Nephron (organoid): ENCODE measurements around the gene CSMD2.

ENCODE experiments used
- H3K27ac Mint-ChIP-seq, 3 experiments: 2 replicates each; pipeline ENCODE4 v1.8.0; 2020; ENCODE audit warnings: mixed read lengths in 3 of 3, mild to moderate bottlenecking in 2 of 3, moderate library complexity in 1 of 3
- H3K27me3 Mint-ChIP-seq: 2 replicates; pipeline ENCODE4 v1.8.0; 2021; ENCODE audit warnings: low read depth, mild to moderate bottlenecking, moderate library complexity, mixed read lengths
- H3K36me3 Mint-ChIP-seq: 2 replicates; pipeline ENCODE4 v1.8.0; 2020; ENCODE audit warnings: low read depth, mixed read lengths
- H3K4me1 Mint-ChIP-seq: 2 replicates; pipeline ENCODE4 v1.8.0; 2020; ENCODE audit warnings: mixed read lengths
- H3K4me3 Mint-ChIP-seq, 3 experiments: 2 replicates each; pipeline ENCODE4 v1.8.0; 2020; ENCODE audit warnings: mild to moderate bottlenecking in 3 of 3, mixed read lengths in 3 of 3, moderate library complexity in 2 of 3
- H3K9me3 Mint-ChIP-seq: 2 replicates; pipeline ENCODE4 v1.8.0; 2020; ENCODE audit warnings: mixed read lengths
- TF ChIP-seq, protein P1 (sequence below), 3 experiments: fragments of 200-600 bp; sonication (generic); IDR thresholded peaks; one replicate each; pipeline ENCODE4 v1.5.0; 2021; ENCODE audit warnings: antibody characterized with exemption in 3 of 3; ENCODE audit not compliant: unreplicated experiment in 3 of 3

Gene CSMD2

DNA sequence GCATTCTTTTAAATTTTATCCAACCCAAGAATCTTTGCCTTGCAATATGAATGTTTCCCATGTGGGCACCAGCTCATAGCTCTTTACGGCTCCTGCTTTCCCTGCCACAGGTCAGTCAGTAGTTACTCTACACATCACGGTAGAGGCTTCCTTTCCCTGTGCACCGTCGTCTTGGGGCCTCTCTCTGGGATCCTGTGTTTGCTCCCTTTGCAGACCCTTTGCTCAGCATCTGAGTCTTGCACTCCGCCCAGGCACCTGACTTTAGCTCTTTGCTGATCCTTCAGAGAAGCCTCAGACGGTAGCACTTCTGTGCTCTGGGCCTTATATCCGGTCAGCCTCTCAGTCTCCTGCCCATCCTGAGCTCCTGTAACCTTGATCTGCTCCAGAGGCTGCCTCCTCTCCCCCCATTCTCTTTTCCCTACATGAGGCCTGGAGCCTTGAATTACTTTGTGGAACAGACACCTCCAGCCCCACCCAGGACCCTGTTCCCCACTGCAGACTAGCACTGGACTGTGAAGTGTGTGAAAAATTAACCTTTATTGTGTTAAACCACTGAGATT lies 484.7 kb downstream of the CSMD2 start:
- Mint-ChIP-seq H3K36me3 (no peaks in the 10 kb centered on the region), H3K4me1 (peaks cover 12% of the 10 kb centered on the region), H3K27me3 (peaks cover 11% of the 10 kb centered on the region), H3K9me3 (peaks cover 9% of the 10 kb centered on the region), H3K4me3 (no peak overlapping the region), H3K27ac (no peak overlapping the region)
- TF ChIP-seq, protein P1, sequence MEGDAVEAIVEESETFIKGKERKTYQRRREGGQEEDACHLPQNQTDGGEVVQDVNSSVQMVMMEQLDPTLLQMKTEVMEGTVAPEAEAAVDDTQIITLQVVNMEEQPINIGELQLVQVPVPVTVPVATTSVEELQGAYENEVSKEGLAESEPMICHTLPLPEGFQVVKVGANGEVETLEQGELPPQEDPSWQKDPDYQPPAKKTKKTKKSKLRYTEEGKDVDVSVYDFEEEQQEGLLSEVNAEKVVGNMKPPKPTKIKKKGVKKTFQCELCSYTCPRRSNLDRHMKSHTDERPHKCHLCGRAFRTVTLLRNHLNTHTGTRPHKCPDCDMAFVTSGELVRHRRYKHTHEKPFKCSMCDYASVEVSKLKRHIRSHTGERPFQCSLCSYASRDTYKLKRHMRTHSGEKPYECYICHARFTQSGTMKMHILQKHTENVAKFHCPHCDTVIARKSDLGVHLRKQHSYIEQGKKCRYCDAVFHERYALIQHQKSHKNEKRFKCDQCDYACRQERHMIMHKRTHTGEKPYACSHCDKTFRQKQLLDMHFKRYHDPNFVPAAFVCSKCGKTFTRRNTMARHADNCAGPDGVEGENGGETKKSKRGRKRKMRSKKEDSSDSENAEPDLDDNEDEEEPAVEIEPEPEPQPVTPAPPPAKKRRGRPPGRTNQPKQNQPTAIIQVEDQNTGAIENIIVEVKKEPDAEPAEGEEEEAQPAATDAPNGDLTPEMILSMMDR (IDR thresholded peaks at IDR 0.05; ENCODE audit: unreplicated experiment in 3 of 3) = no peak

DNA sequence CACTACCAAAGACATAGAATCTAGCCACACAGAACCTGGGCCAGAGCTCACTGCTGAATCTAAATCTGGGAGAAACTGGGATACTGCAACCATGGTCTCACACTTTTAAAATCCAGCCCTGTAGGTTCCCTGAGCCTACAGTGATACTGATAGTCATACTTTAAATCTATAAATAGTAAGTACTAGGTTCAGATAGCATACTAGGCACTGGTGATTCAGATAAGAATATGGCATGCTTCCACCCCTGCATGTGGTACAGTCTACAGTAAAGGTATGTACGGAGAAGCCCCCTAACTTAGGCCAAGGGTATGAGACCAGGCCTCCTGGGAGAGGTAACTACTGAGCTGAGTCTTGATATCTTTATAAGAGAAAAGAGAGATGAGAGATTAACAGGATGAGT lies 494.5 kb downstream of the CSMD2 start:
- no peaks in the 10 kb centered on the region for H3K36me3 Mint-ChIP-seq
- no peak overlapping the region for H3K4me3 Mint-ChIP-seq
- no peaks in the 10 kb centered on the region for H3K4me1 Mint-ChIP-seq
- peaks cover 26% of the 10 kb centered on the region for H3K9me3 Mint-ChIP-seq
- TF ChIP-seq, protein P1 (IDR thresholded peaks at IDR 0.05; ENCODE audit: unreplicated experiment in 3 of 3) = no peak
- H3K27ac Mint-ChIP-seq = no peak overlapping the region
- peaks cover 14% of the 10 kb centered on the region for H3K27me3 Mint-ChIP-seq

DNA sequence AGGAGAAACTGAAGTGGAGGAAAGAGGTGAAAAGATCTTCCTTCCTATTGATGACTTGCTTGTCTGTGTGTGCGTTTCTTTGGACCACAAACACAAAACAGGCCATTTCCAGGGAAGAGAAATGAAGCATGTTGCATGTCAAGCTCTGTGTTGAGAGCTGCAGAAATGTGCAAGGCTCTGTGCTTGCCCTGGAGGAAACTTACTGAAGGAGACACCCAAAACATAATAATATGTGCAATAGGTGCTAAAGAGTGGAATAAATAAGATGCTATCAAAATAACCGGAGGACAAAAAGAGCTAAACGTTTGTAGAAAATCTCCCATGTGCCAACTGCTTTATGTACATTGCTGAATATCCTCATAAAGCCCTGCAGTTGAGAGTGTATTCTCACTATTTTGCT lies 496.3 kb downstream of the CSMD2 start:
- Mint-ChIP-seq H3K4me3 (no peak overlapping the region), H3K36me3 (no peaks in the 10 kb centered on the region), H3K27me3 (peaks cover 14% of the 10 kb centered on the region), H3K27ac (no peak overlapping the region), H3K4me1 (no peaks in the 10 kb centered on the region), H3K9me3 (peaks cover 17% of the 10 kb centered on the region)
- TF ChIP-seq, protein P1 (IDR thresholded peaks at IDR 0.05; ENCODE audit: unreplicated experiment in 3 of 3) = no peak

- Mint-ChIP-seq H3K9me3 (peaks cover 11% of the 10 kb centered on the region), H3K27me3 (peaks cover 9% of the 10 kb centered on the region), H3K36me3 (no peaks in the 10 kb centered on the region), H3K4me1 (no peaks in the 10 kb centered on the region), H3K4me3 (no peak overlapping the region), H3K27ac (no peak overlapping the region)
- TF ChIP-seq, protein P1 (IDR thresholded peaks at IDR 0.05; ENCODE audit: unreplicated experiment in 3 of 3) = no peak
These were observed 497.4 kb downstream of the CSMD2 start for GRCh38 chr1:33667386-33668282.

GRCh38 chr1:33666616-33667015 lies 498.4 kb downstream of the CSMD2 start:
- H3K9me3 Mint-ChIP-seq = peaks cover 11% of the 10 kb centered on the region
- no peaks in the 10 kb centered on the region for H3K36me3 Mint-ChIP-seq
- TF ChIP-seq, protein P1 (IDR thresholded peaks at IDR 0.05; ENCODE audit: unreplicated experiment in 3 of 3) = no peak
- H3K27me3 Mint-ChIP-seq = peaks cover 16% of the 10 kb centered on the region
- no peak overlapping the region for H3K4me3 Mint-ChIP-seq
- no peak overlapping the region for H3K27ac Mint-ChIP-seq
- no peaks in the 10 kb centered on the region for H3K4me1 Mint-ChIP-seq
